ENCODE data around the gene SH3RF3. TPM values are rescaled to one million over a fixed set of nuclear protein-coding genes. Genes with fewer than 3 reads are reported as not detected.

The SH3RF3 gene
- polyA plus RNA-seq, 1 donor = 5.0 TPM

GRCh38 chr2:109398366-109399015 is 269.5 kb downstream of the SH3RF3 start:
- DNase-seq = no peak

- no peak for DNase-seq
Measured at GRCh38 chr2:109399066-109399465, 270.1 kb downstream of the SH3RF3 start.

- no peak for DNase-seq
Measured at GRCh38 chr2:109400102-109400501, 271.1 kb downstream of the SH3RF3 start.

GRCh38 chr2:109401370-109401769 is 272.4 kb downstream of the SH3RF3 start:
- no peak for DNase-seq

GRCh38 chr2:109402180-109402579 is 273.2 kb downstream of the SH3RF3 start:
- DNase-seq = no peak

- no peak for DNase-seq
Measured at GRCh38 chr2:109402980-109403840, 274.2 kb downstream of the SH3RF3 start.

GRCh38 chr2:109403841-109404201 is 274.8 kb downstream of the SH3RF3 start:
- no peak for DNase-seq

GRCh38 chr2:109404681-109405080 is 275.7 kb downstream of the SH3RF3 start:
- DNase-seq = no peak

GRCh38 chr2:109405873-109406272 is 276.9 kb downstream of the SH3RF3 start:
- DNase-seq = no peak

- DNase-seq = no peak
Measured at GRCh38 chr2:109406301-109406700, 277.3 kb downstream of the SH3RF3 start.

GRCh38 chr2:109407276-109408042 is 278.5 kb downstream of the SH3RF3 start:
- no peak for DNase-seq

- DNase-seq = no peak
Measured at GRCh38 chr2:109408043-109408335, 279.0 kb downstream of the SH3RF3 start.

GRCh38 chr2:109409321-109410038 is 280.5 kb downstream of the SH3RF3 start:
- no peak for DNase-seq

GRCh38 chr2:109410039-109410815 is 281.2 kb downstream of the SH3RF3 start:
- no peak for DNase-seq

- no peak for DNase-seq
Measured at GRCh38 chr2:109411640-109412325, 282.8 kb downstream of the SH3RF3 start.

GRCh38 chr2:109415581-109416013 is 286.6 kb downstream of the SH3RF3 start:
- no peak for DNase-seq

- DNase-seq = no peak
Measured at GRCh38 chr2:109417701-109418335, 288.8 kb downstream of the SH3RF3 start.

GRCh38 chr2:109418716-109419115 is 289.7 kb downstream of the SH3RF3 start:
- DNase-seq = no peak

GRCh38 chr2:109419171-109419756 is 290.3 kb downstream of the SH3RF3 start:
- DNase-seq = no peak

- DNase-seq = no peak
Measured at GRCh38 chr2:109419960-109420370, 291.0 kb downstream of the SH3RF3 start.

All from hindlimb muscle (tissue), 1 donor.